ENCODE results near the gene KATNA1.

- no peak for TF ChIP-seq POLR2AphosphoS5 (IDR thresholded peaks at IDR 0.05; ENCODE audit: low read depth, low read length)
- no peak for TF ChIP-seq FOXP2 (optimal IDR thresholded peaks at IDR 0.05; ENCODE audit: borderline replicate concordance, extremely low read depth, extremely low read length, insufficient read depth)
- no peak for TF ChIP-seq REST (IDR thresholded peaks at IDR 0.05; ENCODE audit: insufficient read depth in 1 of 2, low read depth in 2 of 2, low read length in 2 of 2)
Observed at GRCh38 chr6:149567194-149567586, 81.3 kb downstream of the KATNA1 start.

Measured in PFSK-1 (cell line).